HG03025 (cell line): ENCODE measurements around the gene OGFR.

ENCODE experiments used
- ATAC-seq: cut with Tn5 transposase; IDR thresholded peaks from one replicate; pipeline ENCODE4 v1.9.1; 2021; ENCODE audit warnings: mild to moderate bottlenecking, moderate library complexity; ENCODE audit not compliant: unreplicated experiment, low FRiP score

Gene OGFR

DNA sequence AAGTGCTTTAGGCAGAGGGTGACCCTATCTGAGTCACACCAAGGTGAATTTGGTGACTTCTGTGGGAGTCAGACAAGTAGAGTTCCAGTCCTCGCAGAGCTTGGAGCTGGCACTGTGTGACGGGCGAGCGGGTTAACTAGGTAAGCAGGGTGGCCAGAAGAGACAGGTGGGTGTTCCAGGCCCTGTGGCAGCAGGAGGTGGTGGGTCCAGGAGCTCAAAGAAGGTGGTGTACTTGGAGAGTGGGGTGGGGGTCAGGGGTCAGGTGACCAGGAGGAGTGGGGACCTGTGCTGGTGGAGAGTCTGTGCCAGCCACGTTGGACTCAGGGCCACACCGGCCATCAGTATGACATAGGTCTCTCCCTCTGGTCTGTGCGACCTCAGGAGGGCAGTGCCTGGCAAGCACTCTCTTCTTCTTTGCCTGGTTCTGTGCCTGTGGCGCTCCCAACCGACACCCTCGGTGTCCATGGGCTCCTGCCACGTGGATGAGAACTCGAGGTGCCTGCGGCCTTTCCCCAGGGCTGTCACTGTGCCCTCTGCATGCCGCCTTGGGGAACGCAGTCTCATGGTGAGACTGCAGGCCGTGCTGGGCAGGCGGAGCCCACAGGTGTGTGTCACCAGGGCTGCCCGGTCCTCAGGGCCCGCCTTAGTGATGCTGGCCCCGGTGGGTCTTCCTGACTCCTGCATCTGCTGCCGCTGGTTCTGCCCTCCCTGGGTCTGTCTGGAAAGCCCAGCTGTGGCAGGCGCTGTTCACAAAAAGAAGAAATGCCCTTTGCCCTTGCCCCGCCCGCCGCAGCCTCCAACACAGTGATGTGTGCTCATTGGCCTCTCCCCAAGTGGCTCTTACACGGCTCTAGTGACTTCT, 6.7 kb upstream of the OGFR start:
- no peak for ATAC-seq

DNA sequence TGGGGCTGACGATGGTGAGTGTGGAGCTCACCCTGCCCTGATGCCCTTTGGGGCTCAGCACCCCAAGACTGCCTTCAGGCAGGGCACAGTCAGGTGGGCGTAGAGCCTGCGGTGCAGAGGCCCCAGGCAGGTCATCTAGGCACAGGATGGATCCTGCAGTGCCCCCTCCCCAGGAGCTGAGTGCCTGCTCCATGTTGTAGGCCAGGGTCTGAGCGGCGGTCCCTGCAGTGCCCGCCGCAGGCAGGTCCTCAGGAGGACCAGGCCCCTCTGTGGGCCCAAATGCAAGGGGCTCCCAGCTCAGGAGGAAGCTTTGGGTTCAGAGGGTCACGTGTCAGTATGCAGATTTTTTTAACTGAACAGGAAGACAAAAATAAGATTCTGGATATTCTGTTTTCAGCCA, 5.6 kb upstream of the OGFR start:
- ATAC-seq: no peak

DNA sequence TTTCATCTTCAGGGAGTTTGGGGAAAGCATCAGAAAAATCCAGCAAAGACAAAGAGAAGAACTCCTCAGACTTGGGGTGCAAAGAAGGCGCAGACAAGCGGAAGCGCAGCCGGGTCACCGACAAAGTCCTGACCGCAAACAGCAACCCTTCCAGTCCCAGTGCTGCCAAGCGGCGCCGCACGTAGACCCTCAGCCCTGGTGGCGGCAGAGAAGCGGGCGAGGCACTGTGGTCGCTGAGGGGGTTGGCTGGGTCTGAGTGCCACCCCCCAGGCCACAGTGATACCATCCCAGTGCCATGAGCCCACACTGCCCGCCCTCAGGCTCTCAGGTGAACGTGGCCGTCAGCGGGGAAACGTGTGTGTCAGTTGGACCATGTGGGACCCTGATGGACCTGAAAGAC, 5.2 kb upstream of the OGFR start:
- no peak for ATAC-seq

DNA sequence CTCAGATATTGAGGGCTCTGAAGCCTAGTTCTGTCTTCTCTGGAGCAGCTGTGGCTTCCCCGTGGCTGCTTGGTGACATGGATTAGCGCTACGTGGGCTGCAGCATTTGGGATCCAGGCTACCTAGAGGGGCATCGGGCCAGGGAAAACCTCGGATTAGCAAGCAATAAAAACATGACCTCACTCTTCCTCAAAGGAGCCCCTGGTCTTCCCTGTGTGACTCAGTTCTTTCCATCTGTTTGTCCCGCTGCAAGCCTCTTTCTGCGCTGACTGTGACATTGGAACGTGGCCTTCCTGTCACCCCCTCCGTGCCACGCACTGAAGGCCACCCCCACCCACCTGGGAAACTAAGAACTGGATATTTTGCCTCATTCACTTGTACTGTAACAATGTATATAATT, 4.8 kb upstream of the OGFR start:
- no peak for ATAC-seq

DNA sequence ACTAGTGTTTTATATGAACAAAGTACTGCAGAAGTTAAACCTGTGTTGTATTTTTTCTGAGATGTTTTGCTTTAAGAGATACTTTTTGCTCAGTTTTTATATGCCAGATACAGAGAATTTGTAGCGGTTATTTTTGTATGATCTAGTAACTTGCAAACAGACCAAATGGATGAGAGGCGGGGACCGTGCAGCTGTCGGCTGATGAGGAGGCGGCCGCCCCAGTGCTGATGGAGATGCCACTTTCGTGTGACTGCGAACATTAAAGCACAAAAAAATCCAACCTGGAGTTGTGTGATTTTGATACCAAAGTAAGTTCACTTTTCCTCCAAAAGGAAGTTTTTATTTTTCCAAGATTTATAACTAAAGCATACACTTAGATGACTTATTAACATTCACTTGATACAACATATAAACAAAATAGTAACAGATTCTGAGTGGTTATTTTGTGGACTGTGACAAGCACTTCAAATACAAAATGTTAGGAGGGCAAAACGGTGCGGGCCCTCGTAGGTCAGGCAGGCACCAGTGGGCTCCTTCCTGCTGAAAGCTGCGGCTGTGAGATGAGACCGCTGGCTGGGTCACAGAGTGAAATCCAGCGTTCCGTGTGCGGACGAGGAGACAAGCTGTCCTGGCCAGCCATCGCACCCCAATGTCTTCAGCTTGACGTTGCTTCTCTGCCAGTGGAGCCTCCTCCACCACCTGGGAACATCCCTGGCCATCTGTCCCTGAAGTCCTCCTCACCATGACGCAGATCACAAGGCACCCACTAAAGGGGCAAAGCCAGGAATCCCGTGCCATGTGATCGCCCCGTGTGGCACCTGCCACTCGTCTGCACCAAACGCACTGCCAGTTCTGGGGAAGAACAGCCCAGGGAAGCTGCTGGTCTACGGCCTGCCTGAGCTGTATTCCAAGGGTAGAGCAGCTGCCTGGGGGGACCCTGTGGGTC, 4.0 kb upstream of the OGFR start:
- ATAC-seq: no peak

DNA sequence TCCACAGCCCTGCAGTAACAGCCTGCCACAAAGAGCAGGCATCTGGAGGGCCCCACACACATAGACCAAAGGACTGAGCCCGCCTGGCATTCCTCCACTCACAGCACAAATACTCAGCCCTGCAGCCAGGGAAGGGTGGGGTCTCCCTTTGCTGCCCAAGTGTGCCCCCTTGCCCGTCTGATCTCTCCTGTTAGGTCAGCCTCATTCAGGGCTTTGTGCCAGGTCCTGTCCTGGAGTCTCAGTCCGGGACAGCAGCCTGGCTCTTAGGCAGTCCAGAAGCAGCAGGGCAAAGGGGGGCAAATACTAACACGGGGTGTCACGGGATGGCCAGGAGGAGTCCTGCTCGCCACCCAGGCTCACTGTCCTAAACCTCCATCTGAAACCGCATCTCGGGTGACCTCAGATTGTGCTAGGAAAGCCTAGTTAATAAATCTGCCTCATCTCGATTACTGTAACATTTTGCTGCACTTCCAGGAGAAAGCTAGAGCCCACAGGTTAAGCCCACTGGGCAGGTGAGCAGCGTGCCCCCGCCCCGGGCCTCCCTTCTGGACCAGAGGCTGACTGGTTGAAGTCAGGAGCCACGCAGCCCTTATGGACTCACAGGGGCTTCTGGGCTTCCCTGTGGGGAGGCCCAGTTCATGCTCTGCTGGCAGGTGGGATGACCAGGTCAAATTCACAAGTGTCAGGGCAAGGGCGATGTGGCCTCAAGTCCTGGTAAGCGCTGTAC, 3.2 kb upstream of the OGFR start:
- ATAC-seq: no peak

DNA sequence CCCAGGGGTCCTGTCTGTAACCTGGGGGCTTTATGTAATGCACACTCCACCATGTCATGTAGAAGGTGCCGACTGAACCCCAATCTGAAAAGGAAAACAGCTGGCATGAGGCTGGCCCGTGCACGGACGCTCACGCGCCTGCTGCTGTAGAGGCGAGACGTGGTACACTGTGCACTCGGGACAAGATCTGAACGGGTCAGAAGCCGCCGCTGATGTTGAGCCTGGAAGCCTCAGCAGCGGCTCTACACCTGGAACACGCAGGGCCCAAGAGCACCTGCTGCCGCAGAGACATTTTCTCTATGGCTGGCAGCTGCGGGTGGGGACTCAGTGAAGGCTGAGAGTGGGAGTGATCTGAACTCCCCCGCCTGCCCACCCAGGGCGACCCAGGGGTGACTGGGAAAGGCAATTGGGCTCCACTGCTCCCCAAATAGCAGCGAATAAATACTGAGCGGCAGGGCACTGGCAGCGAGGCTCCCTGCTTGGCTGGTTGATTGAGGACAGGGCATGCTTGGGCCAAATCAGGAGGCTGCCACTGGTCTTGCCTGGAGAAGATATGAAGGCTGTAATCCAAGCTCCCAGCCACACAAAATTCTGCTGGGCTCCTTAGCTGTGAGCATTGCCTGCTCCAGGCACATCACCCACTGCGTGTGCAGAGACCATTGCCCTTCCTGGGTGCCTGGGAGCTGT, 2.5 kb upstream of the OGFR start:
- ATAC-seq: no peak

DNA sequence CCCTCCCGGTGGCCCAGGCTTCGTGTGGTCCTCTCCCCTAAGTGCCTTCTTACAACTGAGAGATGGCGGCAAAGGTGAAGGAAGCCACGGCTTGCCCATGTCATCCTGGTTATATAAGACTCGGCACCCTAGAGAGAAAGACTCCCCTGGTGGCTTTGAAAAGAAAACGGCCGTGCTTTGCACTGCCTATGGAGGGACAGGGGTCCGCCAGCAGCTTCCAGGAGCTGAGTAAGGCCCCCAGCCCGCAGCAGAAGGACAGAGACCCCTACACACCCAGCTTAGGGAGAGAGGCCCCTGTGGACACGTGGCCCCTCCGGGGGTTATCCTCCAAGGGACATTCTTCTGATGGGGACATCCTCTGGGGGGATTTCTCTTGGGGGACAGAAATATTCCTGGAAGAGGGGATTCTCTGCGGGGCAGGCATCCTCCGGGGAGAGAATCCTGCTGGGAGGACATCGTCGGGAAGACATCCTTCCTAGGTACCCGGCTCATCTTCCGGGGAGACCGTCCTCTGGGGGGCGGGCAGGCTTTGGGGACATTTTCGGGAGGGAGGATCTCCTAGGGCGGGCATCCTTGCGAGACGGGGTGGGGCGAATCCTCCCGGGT, 511 bp upstream of the OGFR start:
- no peak for ATAC-seq

DNA sequence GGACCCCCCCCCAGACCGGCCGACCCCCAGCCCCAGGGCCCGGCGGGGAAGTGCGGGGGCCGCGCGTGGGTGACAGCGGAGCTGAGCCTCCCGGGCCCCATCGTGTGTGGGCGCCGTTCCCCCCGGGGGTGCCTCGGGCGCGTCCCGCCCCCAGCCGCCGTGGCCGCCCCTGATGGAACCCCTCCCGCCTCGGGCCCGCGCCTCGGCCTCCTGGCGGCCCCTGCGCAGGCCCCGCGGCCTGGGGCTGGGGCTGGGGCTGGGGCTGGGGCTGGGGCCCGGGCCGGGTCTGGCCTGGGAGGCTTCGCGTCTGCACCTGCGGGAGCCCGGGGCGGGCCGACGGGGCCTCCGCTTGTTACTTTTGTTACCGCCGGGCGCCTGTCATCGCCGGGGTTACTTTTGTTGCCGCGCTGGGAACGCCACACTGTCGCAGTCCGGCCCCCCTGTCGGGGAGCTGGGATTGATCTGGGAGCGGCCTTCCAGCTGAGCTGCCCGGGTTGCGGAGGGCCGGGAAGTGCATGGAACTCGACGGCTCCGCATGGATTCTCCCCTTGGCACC, 598 bp downstream of the OGFR start:
- ATAC-seq: no peak

DNA sequence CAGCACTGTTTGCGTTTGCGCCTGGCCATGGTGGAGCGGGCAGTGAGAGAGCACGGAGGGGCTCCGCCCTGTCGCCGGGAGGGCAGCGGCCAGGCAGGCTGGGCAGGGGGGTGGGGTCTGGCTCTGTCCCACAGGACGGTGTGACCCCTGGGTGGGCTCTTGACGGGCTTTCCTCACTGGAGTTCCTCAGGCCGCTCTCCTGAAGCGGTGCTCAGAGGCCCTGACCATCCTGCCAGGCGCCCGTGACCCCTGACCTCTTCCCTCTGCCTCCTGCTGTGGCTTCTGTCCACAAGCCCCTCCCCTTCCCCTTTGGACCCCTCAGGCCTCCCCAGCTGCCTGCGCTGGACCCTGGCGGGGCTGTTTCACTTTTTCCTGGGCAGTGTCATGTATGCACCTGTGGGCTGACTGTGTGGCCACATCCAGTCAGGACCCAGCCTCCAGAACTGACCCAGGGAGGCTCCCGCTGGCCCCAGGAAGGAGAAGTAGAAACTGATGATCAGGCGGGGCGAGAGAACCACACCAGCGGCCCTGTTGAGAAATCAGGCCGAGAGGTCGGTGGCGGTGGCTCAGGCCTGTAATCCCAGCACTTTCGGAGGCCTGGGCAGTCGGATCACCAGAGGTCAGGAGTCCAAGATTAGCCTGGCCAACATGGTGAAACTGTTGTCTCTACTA, 1.2 kb downstream of the OGFR start:
- no peak for ATAC-seq

DNA sequence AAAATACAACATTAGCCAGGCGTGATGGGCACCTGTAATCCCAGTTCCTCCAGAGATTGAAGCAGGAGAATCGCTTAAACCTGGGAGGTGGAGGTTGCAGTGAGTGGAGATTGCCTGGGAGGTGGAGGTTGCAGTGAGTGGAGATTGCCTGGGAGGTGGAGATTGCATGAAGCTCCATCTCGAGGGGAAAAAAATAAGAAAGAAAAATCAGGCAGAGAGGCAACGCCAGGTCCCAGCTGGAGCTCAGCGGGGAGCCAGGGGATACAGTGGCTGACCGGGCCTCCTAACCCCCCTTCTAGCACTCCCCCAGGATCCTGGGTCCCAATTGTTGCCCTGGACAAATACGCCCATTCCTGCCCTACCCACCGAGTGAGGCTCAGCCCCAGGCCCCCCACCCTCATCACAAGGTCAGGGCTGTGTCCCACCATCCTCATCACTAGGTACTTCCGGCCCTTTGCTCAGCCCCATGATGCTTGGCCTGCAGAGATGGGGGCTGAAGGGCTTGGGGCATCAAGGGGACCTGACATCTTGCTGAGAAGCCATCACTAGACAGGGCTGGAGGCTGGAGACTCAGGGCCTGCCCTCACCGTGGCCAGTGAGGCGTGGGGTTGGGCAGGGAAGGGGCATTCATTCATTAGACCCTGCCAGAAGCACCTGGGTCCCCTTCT, 1.9 kb downstream of the OGFR start:
- no peak for ATAC-seq

DNA sequence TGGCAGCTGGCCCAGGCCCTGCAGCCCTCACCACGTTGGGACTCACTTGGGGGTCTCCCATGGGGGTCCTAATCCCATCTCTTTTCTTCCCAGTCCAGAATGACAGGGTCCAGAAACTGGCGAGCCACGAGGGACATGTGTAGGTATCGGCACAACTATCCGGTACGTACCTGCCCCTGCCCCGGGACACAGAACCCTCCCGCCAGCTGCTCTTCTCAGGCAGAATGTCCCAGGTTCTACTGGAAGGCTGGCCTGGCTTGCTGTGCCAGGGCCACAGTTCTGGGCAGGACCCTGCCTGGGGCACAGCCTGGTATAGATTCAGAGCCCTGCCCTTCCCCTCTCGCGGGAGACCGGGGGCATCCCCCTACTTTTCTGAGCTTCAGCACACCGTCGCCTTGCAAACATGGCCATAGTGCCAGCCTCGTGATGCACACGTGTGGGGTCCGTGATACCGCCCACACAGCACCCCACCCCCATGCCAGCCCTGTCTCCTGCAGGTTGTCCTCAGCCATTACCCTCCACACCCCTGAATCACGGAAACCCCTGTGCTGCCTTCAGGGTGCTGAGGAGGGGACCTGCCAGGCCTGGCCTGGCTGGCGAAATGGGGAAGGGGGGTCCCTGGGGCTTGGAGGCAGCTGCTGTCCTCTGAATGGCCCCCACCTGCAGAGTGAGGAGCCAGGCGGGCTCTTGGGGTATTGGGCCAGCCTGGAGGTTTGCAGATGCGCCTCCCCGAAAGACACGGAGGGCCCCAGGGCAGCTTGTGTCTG, 3.0 kb downstream of the OGFR start:
- no peak for ATAC-seq

DNA sequence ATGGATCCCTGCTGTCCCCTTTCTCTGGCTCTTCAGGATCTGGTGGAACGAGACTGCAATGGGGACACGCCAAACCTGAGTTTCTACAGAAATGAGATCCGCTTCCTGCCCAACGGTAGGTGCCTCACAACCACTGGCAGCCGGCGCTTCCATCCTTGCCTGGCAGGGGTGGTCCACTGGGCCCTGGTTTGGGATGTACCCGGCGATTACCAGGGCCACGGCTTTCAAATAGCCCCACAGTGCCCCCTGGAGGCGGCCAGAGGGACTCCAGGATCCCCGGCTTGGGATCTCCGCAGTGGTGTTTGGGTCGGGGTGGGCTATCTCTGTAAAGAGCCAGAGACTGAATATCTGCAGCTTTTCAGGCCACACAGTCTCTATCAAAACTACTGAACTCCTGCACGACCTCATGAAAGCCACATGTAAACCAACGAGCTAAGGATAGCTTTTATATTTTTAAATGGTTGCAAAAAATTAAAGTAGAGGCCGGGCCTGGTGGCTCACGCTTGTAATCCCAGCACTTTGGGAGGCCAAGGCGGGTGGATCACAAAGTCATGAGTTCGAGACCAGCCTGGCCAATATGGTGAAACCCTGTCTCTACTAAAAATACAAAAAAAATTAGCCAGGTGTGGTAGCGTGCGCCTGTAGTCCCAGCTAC, 3.7 kb downstream of the OGFR start:
- ATAC-seq: no peak

DNA sequence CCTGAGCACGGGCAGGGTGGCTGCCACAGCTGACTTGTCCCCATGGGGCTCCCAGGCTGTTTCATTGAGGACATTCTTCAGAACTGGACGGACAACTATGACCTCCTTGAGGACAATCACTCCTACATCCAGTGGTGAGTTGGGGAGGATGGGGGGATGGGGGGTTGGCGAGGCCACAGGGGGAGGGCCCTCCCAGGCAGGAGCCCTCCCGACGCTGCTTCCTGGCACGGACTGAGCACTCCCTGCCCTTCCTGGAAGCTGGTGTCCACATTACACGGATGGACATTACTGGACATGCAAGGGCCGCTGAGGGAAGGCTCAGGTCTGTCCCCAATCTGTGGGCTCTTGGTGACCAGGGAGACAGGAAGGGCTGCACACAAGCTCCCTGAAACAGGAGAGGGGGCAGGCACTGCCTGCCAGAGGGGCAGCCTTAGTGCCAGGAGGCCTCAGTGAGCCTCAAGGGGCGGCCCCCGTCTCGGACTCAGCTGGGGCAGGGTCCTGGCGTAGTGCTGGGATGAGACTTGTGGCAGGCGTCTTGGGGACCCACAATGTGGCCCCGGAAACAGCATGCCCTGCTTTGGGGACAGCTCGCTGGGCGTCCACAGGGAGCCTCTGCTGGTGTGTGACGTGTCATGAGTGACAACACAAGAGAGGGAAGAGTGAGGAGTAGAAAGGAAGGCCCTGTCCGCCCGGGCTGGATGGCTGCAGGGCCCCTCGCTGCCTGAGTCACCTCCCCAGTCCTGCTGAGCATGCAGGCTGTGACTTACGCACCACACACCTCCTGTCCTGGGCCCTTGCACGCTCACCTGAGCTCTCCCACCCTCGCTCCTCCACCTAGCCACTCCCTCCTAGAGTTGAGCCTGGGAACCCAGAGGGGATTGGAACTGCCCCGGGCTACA, 5.1 kb downstream of the OGFR start:
- no peak for ATAC-seq

DNA sequence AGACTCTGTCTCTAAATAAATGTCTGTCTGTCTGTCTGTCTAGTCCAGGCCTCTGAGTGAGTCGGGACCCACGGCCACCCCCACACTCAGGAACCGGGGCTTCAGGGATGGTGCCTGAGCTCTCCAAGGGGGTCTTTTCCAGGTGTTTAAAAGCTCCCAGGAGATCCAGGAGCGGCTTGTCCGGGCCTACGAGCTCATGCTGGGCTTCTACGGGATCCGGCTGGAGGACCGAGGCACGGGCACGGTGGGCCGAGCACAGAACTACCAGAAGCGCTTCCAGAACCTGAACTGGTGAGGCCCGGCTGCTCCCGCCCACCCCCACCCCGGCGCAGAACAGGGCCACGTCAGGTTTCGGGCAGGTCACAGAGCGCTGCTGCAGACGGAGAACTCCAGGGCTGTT, 6.7 kb downstream of the OGFR start:
- ATAC-seq: no peak

DNA sequence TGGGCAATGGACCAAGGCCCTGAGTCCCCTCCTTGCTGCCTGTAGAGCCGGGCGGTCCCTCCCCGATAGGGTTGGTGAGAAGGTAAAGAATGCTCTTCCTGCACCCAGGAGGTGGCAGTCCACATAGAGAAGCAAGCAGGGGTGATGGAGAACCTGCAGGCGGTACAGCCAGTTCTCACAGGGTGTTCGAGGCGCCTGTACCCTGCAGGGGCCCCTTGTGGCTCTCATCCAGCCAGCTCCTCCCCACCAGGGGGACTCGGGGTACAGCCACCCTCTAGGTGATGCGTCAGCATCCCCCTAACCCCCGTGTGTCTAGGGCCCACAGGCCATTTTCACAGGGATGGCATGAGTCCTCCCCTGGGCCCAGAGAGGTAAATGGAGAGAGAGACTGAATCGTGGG, 7.1 kb downstream of the OGFR start:
- no peak for ATAC-seq
